Measurements from ENCODE around the gene TRPV3. TPM values are rescaled to one million over a fixed set of nuclear protein-coding genes. Genes with fewer than 3 reads are reported as not detected.

Gene TRPV3
- total RNA-seq (2012; rRNA removed): under 0.01 and 0.51 TPM in 2 replicates

DNA sequence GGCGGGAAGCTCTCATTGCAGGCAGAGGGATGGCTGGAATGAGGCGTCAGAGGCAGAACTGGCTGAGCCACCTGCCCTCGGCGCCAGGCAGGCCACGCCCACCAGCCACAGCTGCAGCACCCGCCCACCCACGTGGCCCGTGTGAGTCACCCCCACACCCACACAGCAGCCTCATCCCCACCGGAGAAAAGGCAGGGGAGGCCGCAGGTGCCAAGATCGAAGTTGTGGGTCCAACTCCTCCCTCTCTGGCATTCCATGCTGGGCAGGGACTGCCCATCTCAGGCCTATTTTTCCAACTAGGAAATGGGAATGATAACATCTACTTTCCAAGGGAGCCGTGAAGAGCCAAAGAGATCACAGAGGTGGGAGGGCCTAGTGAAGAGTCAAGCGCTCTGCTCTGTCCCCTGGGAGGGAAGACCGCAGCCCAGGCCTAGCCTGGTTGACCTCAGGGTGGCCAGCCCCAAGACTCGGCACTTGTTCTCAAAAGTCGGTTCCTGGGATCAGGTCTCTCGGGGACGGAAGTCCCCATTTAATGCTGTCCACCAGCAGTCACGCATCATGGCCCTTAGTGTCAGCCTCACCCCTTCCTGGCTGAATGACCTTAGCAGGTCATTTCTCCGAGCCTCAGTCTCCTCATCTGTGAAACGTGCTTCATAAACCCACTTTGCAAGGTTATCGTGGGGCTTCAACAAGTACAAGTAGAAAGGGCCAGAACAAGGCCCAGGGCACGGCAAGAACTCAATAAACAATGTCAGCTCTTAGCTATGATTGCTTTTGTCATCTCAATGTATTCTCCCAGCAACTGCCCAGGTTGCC lies at the start of gene TRPV3:
Gene TRPV3 (minus strand): TSS at position 45 of the 816 bp plus-strand sequence. CDS start 2,962 bp downstream, outside the sequence.
- H3K4me1 ChIP-seq (ENCODE audit: control insufficient read depth, insufficient read depth, low read length): peaks cover 26% of the 10 kb centered on the region
- H3K4me2 ChIP-seq (ENCODE audit: low read length): peak within 1 kb of the TSS; percentile 69
- H3K27me3 ChIP-seq (ENCODE audit: control insufficient read depth, insufficient read depth, low read length): no peaks in the 10 kb centered on the region
- H3K36me3 ChIP-seq (ENCODE audit: insufficient read depth, low read length): no peaks in the 10 kb centered on the region
- H3K4me3 ChIP-seq (ENCODE audit: low read length): peak within 1 kb of the TSS; percentile 15
- no peak within 1 kb of the TSS for H3K9ac ChIP-seq (ENCODE audit: low read depth, low read length)
- H3K9me3 ChIP-seq (replicated peaks; ENCODE audit: low read length): no peaks in the 10 kb centered on the region

DNA sequence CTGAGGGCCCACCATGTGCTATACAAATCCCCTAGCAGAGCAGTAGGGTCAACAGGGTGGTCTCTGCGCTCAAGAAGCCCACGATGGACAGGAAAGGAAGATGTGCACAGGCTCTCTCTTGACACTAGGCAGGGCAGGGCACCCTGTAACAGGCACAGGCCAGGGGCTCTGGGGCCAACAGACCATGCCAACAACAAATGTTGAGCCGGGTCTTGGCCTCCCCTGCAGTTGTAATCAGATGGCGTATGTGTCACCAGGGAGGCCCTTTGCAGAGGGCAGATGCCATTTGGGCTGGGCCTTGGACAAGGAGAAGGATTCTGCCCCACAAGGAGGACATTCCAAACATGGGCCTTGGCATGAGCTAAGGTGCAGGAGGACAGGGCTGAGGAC lies 46.3 kb upstream of the TRPV3 start:
- no peak overlapping the region for H3K4me2 ChIP-seq (ENCODE audit: low read length)
- no peaks in the 10 kb centered on the region for H3K27me3 ChIP-seq (ENCODE audit: control insufficient read depth, insufficient read depth, low read length)
- no peak overlapping the region for H3K9ac ChIP-seq (ENCODE audit: low read depth, low read length)
- H3K4me1 ChIP-seq (ENCODE audit: control insufficient read depth, insufficient read depth, low read length): peaks cover 9% of the 10 kb centered on the region
- H3K4me3 ChIP-seq (ENCODE audit: low read length): no peak overlapping the region
- no peaks in the 10 kb centered on the region for H3K9me3 ChIP-seq (replicated peaks; ENCODE audit: low read length)
- H3K36me3 ChIP-seq (ENCODE audit: insufficient read depth, low read length): peaks cover 16% of the 10 kb centered on the region

DNA sequence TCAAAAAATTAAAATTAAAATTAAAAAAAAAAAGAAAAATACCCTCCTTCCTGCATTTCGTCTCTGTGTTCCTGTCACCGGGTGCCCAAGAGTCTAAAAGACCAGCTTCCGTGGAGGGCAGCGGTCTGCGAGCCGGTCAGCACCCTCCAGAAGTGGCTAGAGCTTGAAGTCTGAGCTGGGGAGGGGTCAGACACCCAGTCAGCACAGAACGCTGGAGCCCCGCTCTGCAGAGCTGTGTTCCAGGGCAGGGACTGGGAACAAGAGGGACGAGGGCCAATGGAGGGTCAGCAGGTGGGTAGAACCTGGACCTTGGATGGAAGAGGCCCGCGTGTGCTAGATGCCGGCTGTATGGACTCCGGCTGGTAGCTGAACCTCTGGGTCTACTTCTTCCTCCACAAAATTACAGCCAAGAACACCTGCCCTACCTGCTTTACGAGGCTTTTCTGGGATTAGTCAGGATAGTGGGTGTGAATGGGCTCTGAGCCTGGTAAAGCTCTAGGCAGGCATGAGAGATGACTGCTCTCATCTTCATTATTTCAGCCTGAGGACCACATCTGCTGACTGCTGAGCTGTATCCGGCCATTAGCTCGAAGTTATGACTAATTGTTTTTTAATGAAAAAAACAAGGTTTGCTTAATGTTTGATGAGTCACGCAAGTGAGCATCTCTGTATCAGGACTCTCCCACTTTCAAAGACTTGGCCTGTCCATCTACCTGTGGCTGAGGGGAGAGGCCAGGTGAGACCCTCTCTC lies 45.7 kb upstream of the TRPV3 start:
- Histone ChIP-seq H3K4me1 (ENCODE audit: control insufficient read depth, insufficient read depth, low read length) (peaks cover 9% of the 10 kb centered on the region), H3K27me3 (ENCODE audit: control insufficient read depth, insufficient read depth, low read length) (no peaks in the 10 kb centered on the region), H3K36me3 (ENCODE audit: insufficient read depth, low read length) (peaks cover 13% of the 10 kb centered on the region), H3K9me3 (replicated peaks; ENCODE audit: low read length) (no peaks in the 10 kb centered on the region), H3K9ac (ENCODE audit: low read depth, low read length) (no peak overlapping the region), H3K4me2 (ENCODE audit: low read length) (no peak overlapping the region), H3K4me3 (ENCODE audit: low read length) (no peak overlapping the region)

GRCh38 chr17:3602499-3602898 lies 44.9 kb upstream of the TRPV3 start:
- no peaks in the 10 kb centered on the region for H3K9me3 ChIP-seq (replicated peaks; ENCODE audit: low read length)
- H3K9ac ChIP-seq (ENCODE audit: low read depth, low read length): no peak overlapping the region
- no peak overlapping the region for H3K4me3 ChIP-seq (ENCODE audit: low read length)
- H3K36me3 ChIP-seq (ENCODE audit: insufficient read depth, low read length): peaks cover 11% of the 10 kb centered on the region
- H3K27me3 ChIP-seq (ENCODE audit: control insufficient read depth, insufficient read depth, low read length): no peaks in the 10 kb centered on the region
- H3K4me2 ChIP-seq (ENCODE audit: low read length): no peak overlapping the region
- H3K4me1 ChIP-seq (ENCODE audit: control insufficient read depth, insufficient read depth, low read length): peaks cover 9% of the 10 kb centered on the region

- H3K9me3 ChIP-seq (replicated peaks; ENCODE audit: low read length): no peaks in the 10 kb centered on the region
- no peak overlapping the region for H3K9ac ChIP-seq (ENCODE audit: low read depth, low read length)
- peaks cover 9% of the 10 kb centered on the region for H3K4me1 ChIP-seq (ENCODE audit: control insufficient read depth, insufficient read depth, low read length)
- H3K27me3 ChIP-seq (ENCODE audit: control insufficient read depth, insufficient read depth, low read length): no peaks in the 10 kb centered on the region
- peaks cover 3% of the 10 kb centered on the region for H3K36me3 ChIP-seq (ENCODE audit: insufficient read depth, low read length)
- no peak overlapping the region for H3K4me2 ChIP-seq (ENCODE audit: low read length)
- no peak overlapping the region for H3K4me3 ChIP-seq (ENCODE audit: low read length)
These were observed 43.1 kb upstream of the TRPV3 start for GRCh38 chr17:3600529-3601205.

- Histone ChIP-seq H3K36me3 (ENCODE audit: insufficient read depth, low read length) (peaks cover 3% of the 10 kb centered on the region), H3K9ac (ENCODE audit: low read depth, low read length) (no peak overlapping the region), H3K4me3 (ENCODE audit: low read length) (no peak overlapping the region), H3K27me3 (ENCODE audit: control insufficient read depth, insufficient read depth, low read length) (no peaks in the 10 kb centered on the region), H3K4me1 (ENCODE audit: control insufficient read depth, insufficient read depth, low read length) (peaks cover 16% of the 10 kb centered on the region), H3K9me3 (replicated peaks; ENCODE audit: low read length) (no peaks in the 10 kb centered on the region), H3K4me2 (ENCODE audit: low read length) (no peak overlapping the region)
These were observed 40.5 kb upstream of the TRPV3 start for GRCh38 chr17:3598078-3598477.

- H3K9ac ChIP-seq (ENCODE audit: low read depth, low read length): no peak overlapping the region
- no peaks in the 10 kb centered on the region for H3K36me3 ChIP-seq (ENCODE audit: insufficient read depth, low read length)
- H3K4me3 ChIP-seq (ENCODE audit: low read length): no peak overlapping the region
These were observed 39.3 kb upstream of the TRPV3 start for GRCh38 chr17:3596804-3597464.

GRCh38 chr17:3594976-3595375 lies 37.4 kb upstream of the TRPV3 start:
- no peak overlapping the region for H3K4me2 ChIP-seq (ENCODE audit: low read length)
- no peaks in the 10 kb centered on the region for H3K27me3 ChIP-seq (ENCODE audit: control insufficient read depth, insufficient read depth, low read length)
- H3K36me3 ChIP-seq (ENCODE audit: insufficient read depth, low read length): peaks cover under 1% of the 10 kb centered on the region
- no peak overlapping the region for H3K4me3 ChIP-seq (ENCODE audit: low read length)
- no peak overlapping the region for H3K9ac ChIP-seq (ENCODE audit: low read depth, low read length)
- H3K9me3 ChIP-seq (replicated peaks; ENCODE audit: low read length): no peaks in the 10 kb centered on the region
- H3K4me1 ChIP-seq (ENCODE audit: control insufficient read depth, insufficient read depth, low read length): peaks cover 15% of the 10 kb centered on the region

More at GRCh38 chr17:3596804-3597464, 39.3 kb upstream of the TRPV3 start:
- Histone ChIP-seq H3K27me3 (ENCODE audit: control insufficient read depth, insufficient read depth, low read length) (no peaks in the 10 kb centered on the region), H3K4me2 (ENCODE audit: low read length) (no peak overlapping the region), H3K4me1 (ENCODE audit: control insufficient read depth, insufficient read depth, low read length) (peaks cover 15% of the 10 kb centered on the region), H3K9me3 (replicated peaks; ENCODE audit: low read length) (no peaks in the 10 kb centered on the region)

DNA sequence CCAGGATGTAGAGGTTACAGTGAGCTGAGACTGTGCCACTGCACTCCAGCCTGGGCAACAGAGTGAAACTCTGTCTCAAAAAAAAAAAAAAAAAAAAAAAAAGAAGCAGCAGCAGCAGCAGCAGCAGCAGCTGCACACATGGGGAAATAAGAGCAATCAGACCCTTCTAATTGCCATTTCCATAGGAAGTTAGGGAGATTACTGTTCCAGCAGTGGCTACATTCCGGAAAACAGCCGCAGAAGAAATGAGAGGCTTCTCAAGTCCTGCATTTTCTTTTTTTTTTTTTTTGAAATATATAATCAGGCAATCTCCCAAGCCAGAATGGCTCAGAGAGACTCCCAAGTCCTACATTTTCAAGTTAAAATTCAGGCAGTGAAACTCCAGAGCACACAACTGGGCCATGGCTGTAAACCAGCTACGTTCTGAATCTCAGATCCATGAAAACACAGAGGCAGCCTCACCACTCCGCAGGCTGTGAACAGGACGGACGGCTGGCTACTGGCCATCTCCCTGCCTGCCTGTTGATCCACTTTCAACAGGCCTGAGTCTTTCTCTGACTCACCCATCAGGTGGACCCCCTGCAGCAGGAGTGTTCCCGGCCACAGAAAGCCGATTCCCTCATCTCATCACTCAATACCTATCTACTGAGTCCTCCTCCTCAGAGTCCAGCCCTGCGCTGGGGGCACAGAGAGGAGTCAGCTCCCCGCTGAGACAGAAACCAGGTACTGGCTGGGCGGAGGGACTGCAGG lies 36.6 kb upstream of the TRPV3 start:
- H3K4me2 ChIP-seq (ENCODE audit: low read length): peak overlapping the region; percentile 53
- peaks cover 5% of the 10 kb centered on the region for H3K36me3 ChIP-seq (ENCODE audit: insufficient read depth, low read length)
- no peak overlapping the region for H3K4me3 ChIP-seq (ENCODE audit: low read length)
- peak overlapping the region; percentile 52 for H3K9ac ChIP-seq (ENCODE audit: low read depth, low read length)
- no peaks in the 10 kb centered on the region for H3K27me3 ChIP-seq (ENCODE audit: control insufficient read depth, insufficient read depth, low read length)
- H3K9me3 ChIP-seq (replicated peaks; ENCODE audit: low read length): no peaks in the 10 kb centered on the region
- peaks cover 15% of the 10 kb centered on the region for H3K4me1 ChIP-seq (ENCODE audit: control insufficient read depth, insufficient read depth, low read length)

DNA sequence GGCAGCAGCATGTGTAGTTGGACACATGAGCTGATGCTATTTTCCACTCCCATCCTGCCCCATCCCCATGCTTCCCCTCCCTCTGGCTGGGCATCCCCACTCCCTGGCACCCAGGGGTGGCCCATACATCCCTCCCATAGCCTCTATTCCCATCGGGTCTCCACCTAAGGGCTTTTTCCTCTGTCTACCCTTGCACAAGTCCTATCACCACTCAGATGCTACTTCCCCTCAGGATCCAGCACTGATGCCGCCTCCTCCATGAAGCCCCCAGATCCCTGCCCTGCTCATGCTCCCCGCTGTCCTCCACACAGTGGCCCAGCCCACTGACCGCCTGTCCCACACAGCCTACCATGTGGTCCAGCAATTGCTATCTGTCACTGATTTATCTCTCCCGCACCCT lies 35.8 kb upstream of the TRPV3 start:
- H3K27me3 ChIP-seq (ENCODE audit: control insufficient read depth, insufficient read depth, low read length): no peaks in the 10 kb centered on the region
- peaks cover 15% of the 10 kb centered on the region for H3K4me1 ChIP-seq (ENCODE audit: control insufficient read depth, insufficient read depth, low read length)
- no peak overlapping the region for H3K9ac ChIP-seq (ENCODE audit: low read depth, low read length)
- no peak overlapping the region for H3K4me3 ChIP-seq (ENCODE audit: low read length)
- no peak overlapping the region for H3K4me2 ChIP-seq (ENCODE audit: low read length)
- H3K36me3 ChIP-seq (ENCODE audit: insufficient read depth, low read length): peaks cover 7% of the 10 kb centered on the region
- H3K9me3 ChIP-seq (replicated peaks; ENCODE audit: low read length): no peaks in the 10 kb centered on the region

Measured in skeletal muscle satellite cell (primary cell).